GM18907 (cell line): ENCODE results near the gene ZNF777.
"Not testable (repeated sequence)": the region's sequence is repeated elsewhere in the genome, so short reads cannot be mapped to it uniquely, and the experiment has no call there.

Source experiments
- ATAC-seq: cut with Tn5 transposase; IDR thresholded peaks from one replicate; pipeline ENCODE4 v1.9.1; 2021; ENCODE audit warnings: mild to moderate bottlenecking, moderate library complexity; ENCODE audit not compliant: unreplicated experiment

The ZNF777 gene

DNA sequence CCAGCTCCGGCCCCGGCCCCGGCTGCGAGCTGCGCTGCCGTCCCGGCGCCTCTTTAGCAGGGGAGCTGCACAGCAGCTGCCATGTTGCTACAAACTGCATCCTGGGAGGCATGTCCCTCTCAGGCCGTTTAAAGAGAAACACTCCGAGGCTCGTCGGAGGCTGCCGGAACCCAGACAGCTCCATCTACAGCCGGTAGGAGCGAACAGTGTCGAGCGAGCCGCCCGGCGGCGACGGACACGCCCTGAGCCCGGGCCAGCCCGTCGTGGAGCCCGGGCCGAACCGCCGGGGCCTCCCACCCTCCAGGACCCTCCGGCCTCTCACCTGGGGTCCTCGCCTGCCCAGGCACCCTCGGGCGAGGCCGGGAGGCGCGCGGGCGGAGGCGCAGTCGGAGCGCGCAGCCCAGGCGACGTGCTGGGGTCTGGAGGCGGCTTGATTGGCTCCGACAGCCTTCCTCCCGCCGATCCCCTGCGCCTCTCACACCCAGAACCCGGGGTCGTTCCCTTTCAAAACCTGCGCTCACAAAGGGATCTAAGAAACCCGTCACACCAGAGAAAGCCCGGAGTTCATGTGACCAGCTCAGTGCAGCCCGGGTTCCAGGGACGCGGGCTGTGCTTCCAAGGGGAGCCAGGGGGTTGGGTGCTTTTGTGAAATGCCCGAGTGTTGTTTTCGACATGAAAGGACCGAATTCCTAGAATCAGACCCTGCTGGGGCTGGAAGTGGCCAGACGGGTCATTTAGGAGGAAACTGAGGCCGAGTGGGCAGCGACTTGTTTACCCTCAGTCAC lies at the start of gene ZNF777:
TSS of gene ZNF777 (minus strand) at position 570 of the 785 bp plus-strand sequence. CDS start 5,040 bp downstream, outside the sequence.
- peak; percentile 97 for ATAC-seq

GRCh38 chr7:149510248-149510647 lies 49.4 kb upstream of the ZNF777 start:
- no peak for ATAC-seq

- ATAC-seq: no peak
These were observed 48.9 kb upstream of the ZNF777 start for GRCh38 chr7:149509774-149510173.

DNA sequence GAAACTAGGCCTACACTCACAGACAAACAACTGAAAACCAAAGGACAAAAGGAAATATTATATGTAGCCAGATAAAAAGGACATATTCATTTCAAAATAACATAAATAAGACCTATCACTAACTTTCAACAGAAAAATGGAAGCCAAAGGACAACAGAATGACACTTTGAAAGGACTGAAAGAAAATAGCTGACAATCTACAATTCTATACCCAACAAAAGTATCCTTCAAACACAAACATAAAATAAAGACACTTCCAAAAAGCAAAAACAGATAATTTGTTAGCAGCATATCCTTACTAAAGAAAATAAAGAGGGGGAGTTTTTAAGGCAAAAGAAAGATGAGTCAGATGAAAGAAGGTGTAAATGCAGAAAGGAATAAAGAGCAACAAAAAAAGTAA lies 44.7 kb upstream of the ZNF777 start:
- ATAC-seq: no peak

GRCh38 chr7:149501651-149502050 lies 40.8 kb upstream of the ZNF777 start:
- no peak for ATAC-seq

GRCh38 chr7:149500910-149501309 lies 40.0 kb upstream of the ZNF777 start:
- no peak for ATAC-seq

- ATAC-seq: no peak
These were observed 39.3 kb upstream of the ZNF777 start for GRCh38 chr7:149500201-149500600.

- ATAC-seq: no peak
These were observed 37.9 kb upstream of the ZNF777 start for GRCh38 chr7:149498811-149499210.

- ATAC-seq: peak; percentile 96
These were observed 36.8 kb upstream of the ZNF777 start, which contains the start of gene ZNF746 for GRCh38 chr7:149497467-149498261. ZNF746 (minus strand) TSS chr7:149497809; CDS start chr7:149497536, 273 bp downstream.

GRCh38 chr7:149496642-149497391 lies 36.0 kb upstream of the ZNF777 start:
- ATAC-seq: peak; percentile 42

- ATAC-seq: no peak
These were observed 35.2 kb upstream of the ZNF777 start for GRCh38 chr7:149495785-149496641.

GRCh38 chr7:149494738-149495368 lies 34.0 kb upstream of the ZNF777 start:
- no peak for ATAC-seq

DNA sequence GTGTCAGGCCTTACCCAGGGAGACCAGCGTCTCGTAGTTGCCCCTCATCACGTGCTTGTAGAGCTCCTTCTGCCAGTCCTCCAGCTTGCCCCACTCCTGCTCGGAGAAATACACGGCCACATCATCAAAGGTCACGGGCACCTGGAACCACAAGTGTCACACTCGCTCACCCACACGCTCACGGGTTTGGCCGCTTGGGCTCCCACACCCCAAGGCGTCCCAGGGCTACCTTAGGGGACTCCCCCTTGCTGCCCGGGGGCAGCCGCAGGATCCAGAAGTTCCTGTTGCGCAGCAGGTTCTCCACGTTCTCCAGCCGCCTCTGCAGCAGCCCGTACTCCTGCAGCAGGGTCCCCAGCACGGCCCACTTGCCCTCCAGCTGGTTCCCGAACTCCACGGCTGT lies 33.1 kb upstream of the ZNF777 start:
- ATAC-seq: not testable (repeated sequence)

DNA sequence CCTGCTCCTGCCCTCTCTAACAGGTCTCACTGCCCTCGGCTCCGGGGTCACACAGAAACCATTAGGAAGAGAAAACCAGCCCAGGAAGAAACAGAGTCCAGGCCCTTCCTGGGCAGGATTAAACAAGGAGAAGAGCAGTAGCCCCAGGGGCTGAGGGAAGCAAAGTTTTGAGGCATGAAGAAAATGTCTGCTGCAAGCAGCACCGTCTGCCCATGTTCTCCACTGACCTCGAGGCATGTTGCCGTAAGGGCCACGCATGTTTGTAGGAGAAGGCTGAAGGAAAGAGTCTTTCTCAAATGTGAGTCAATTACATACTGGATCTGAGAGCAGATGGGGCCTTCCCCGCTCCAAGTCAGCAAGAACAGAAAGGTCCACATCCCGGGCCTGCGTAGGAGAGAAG lies 32.5 kb upstream of the ZNF777 start:
- ATAC-seq: no peak

GRCh38 chr7:149490083-149490760 lies 29.4 kb upstream of the ZNF777 start:
- no peak for ATAC-seq

DNA sequence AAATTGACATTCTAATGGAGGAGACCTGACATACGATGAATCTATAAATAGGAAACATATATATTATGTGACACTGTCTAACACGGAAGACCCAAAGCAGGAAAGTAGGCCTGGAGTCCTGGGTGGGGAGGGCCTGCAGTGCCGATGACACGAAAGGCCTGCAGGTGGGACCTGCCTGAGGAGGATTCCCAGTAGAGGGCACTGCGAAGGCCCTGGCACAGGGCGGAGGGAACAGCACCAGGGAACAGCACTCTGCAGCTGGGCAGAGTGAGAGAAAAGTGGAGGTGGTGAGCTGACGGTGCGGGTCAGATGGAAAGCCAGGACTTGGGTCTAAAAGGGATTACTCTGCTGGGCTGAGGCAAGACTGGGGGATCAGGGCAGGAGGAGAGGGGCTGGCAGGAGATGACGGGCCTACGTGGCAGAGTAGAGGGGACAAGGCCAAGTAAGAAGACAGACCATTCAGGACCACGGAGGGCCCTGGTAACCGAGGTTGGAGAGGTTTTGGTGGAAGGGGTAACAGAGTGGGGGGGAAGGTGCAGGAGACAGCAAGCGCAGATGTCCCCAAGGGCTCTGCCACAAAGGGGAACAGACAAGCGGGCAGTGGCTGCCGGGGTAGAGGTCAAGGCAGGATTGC lies 28.6 kb upstream of the ZNF777 start:
- no peak for ATAC-seq

DNA sequence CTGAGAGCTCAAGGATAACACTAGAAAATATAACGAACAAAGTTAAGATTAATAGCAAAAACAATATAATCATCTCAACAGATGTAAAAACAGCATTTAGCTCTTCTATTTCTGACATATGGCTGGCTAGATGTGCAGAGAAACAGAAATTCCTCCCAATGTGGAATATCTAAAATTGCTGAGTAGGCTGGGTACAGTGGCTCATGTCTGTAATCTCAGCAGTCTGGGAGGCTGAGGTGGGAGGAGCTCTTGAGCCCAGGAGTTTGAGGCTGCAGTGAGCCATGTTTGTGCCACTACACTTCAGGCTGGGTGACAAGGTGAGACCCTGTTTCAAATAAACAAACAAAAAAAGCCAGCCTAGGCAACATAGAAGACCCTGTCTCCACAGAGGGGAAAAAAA lies 18.7 kb upstream of the ZNF777 start:
- ATAC-seq: no peak

- no peak for ATAC-seq
These were observed 17.9 kb upstream of the ZNF777 start for GRCh38 chr7:149478754-149479153.
